HL-60 (cell line): ENCODE measurements around the gene PAQR4.

Source experiments
- DNase-seq, 2 experiments: peaks; one replicate each; pipeline ENCODE4 v3.0.0-alpha.2; 2010 to 2020; ENCODE audit warnings: low read depth in 1 of 2, low spot score in 1 of 2
- H3K27ac ChIP-seq: fragments of 250-450 bp; sonication (Bioruptor Pico); replicated peaks from 2 replicates; pipeline ENCODE4 v1.5.1; 2020; ENCODE audit warnings: mild to moderate bottlenecking, moderate library complexity
- H3K27me3 ChIP-seq: fragments of 250-450 bp; sonication (Bioruptor Pico); 2 replicates; pipeline ENCODE4 v1.5.1; 2021; ENCODE audit warnings: mild to moderate bottlenecking, moderate library complexity; ENCODE audit not compliant: insufficient read depth, poor library complexity, severe bottlenecking
- H3K4me3 ChIP-seq: replicated peaks from 2 replicates; pipeline ENCODE4 v1.5.1; 2011; ENCODE audit warnings: mild to moderate bottlenecking, control low read depth, low read length; ENCODE audit not compliant: insufficient read depth
- CTCF ChIP-seq: IDR thresholded peaks from one replicate; pipeline ENCODE4 v1.5.1; 2011; ENCODE audit warnings: low read length, control low read depth, inconsistent platforms; ENCODE audit not compliant: insufficient read depth
- GABPA ChIP-seq: IDR thresholded peaks from 2 replicates; pipeline ENCODE4 v1.6.1; 2012; ENCODE audit warnings: low read depth
- POLR2AphosphoS5 ChIP-seq: IDR thresholded peaks from 2 replicates; pipeline ENCODE4 v1.6.1; 2012; ENCODE audit warnings: low read depth
- REST ChIP-seq: IDR thresholded peaks from 2 replicates; pipeline ENCODE4 v1.6.1; 2012; ENCODE audit warnings: low read depth; ENCODE audit not compliant: insufficient replicate concordance
- SPI1 ChIP-seq: IDR thresholded peaks from 2 replicates; pipeline ENCODE4 v1.6.1; 2012; ENCODE audit warnings: low read depth, mild to moderate bottlenecking, borderline replicate concordance

PAQR4 gene

GRCh38 chr16:2976673-2977072 is 7.5 kb downstream of the PAQR4 start:
- TF ChIP-seq POLR2AphosphoS5 (no peak), REST (no peak), GABPA (no peak), CTCF (no peak), SPI1 (no peak)

GRCh38 chr16:2977440-2977839 is 8.3 kb downstream of the PAQR4 start:
- TF ChIP-seq SPI1 (no peak), REST (no peak), CTCF (no peak), GABPA (no peak), POLR2AphosphoS5 (no peak)
- no peak for DNase-seq
- Histone ChIP-seq H3K27ac (no peak overlapping the region), H3K27me3 (no peaks in the 10 kb centered on the region), H3K4me3 (no peak overlapping the region)

More at GRCh38 chr16:2976673-2977072, 7.5 kb downstream of the PAQR4 start:
- no peak for DNase-seq
- Histone ChIP-seq H3K4me3 (no peak overlapping the region), H3K27me3 (no peaks in the 10 kb centered on the region), H3K27ac (no peak overlapping the region)

- Histone ChIP-seq H3K27me3 (no peaks in the 10 kb centered on the region), H3K4me3 (peak overlapping the region; percentile 85), H3K27ac (peak overlapping the region; percentile 88)
- DNase-seq, result peak in 1 of 2 experiments; percentile 52
- TF ChIP-seq POLR2AphosphoS5 (no peak), REST (no peak), CTCF (no peak), GABPA (no peak), SPI1 (no peak)
Measured at GRCh38 chr16:2979669-2980226, 10.6 kb downstream of the PAQR4 start.
